NCI-H146 treated with DMSO at 0.1 percent for 48 hours (cell line): ENCODE data around the gene MAPK1.
"Not testable (repeated sequence)": the region's sequence is repeated elsewhere in the genome, so short reads cannot be mapped to it uniquely, and the experiment has no call there.

ENCODE experiments used
- DNase-seq: peaks from one replicate; lab custom pipeline; 2025; ENCODE audit not compliant: unreplicated experiment; lab: John Stamatoyannopoulos, UW

The MAPK1 gene

GRCh38 chr22:21791635-21792625, 75.5 kb downstream of the MAPK1 start:
- no peak for DNase-seq

GRCh38 chr22:21790849-21791610, 76.4 kb downstream of the MAPK1 start:
- not testable (repeated sequence) for DNase-seq

- no peak for DNase-seq
Measured at GRCh38 chr22:21790359-21790758, 77.1 kb downstream of the MAPK1 start.

GRCh38 chr22:21787565-21787964, 79.9 kb downstream of the MAPK1 start:
- DNase-seq: not testable (repeated sequence)

- DNase-seq: no peak
Measured at GRCh38 chr22:21780259-21780658, 87.2 kb downstream of the MAPK1 start.

- no peak for DNase-seq
Measured at GRCh38 chr22:21779444-21779843, 88.0 kb downstream of the MAPK1 start.

GRCh38 chr22:21778705-21779363, 88.6 kb downstream of the MAPK1 start:
- no peak for DNase-seq

GRCh38 chr22:21771631-21771976, 95.8 kb downstream of the MAPK1 start:
- no peak for DNase-seq

- no peak for DNase-seq
Measured at GRCh38 chr22:21768435-21768834, 99.0 kb downstream of the MAPK1 start.

- DNase-seq: no peak
Measured at GRCh38 chr22:21766691-21767462, 100.6 kb downstream of the MAPK1 start.

GRCh38 chr22:21765909-21766529, 101.4 kb downstream of the MAPK1 start:
- DNase-seq: no peak

- DNase-seq: no peak
Measured at GRCh38 chr22:21764038-21764804, 103.2 kb downstream of the MAPK1 start.

- no peak for DNase-seq
Measured at GRCh38 chr22:21762712-21763581, 104.5 kb downstream of the MAPK1 start.

GRCh38 chr22:21761994-21762680, 105.3 kb downstream of the MAPK1 start:
- no peak for DNase-seq

- no peak for DNase-seq
Measured at GRCh38 chr22:21761086-21761485, 106.4 kb downstream of the MAPK1 start.

- no peak for DNase-seq
Measured at GRCh38 chr22:21760640-21761039, 106.8 kb downstream of the MAPK1 start.

GRCh38 chr22:21759646-21760376, 107.6 kb downstream of the MAPK1 start:
- no peak for DNase-seq
